ENCODE measurements around the gene CD53. TPM values are rescaled to one million over a fixed set of nuclear protein-coding genes. Genes with fewer than 3 reads are reported as not detected.
"Not testable (repeated sequence)": the region's sequence is repeated elsewhere in the genome, so short reads cannot be mapped to it uniquely, and the experiment has no call there.

CD53 gene, protein sequence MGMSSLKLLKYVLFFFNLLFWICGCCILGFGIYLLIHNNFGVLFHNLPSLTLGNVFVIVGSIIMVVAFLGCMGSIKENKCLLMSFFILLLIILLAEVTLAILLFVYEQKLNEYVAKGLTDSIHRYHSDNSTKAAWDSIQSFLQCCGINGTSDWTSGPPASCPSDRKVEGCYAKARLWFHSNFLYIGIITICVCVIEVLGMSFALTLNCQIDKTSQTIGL
- not detected for polyA plus RNA-seq (2013, experiment 1 of 2; ENCODE audit: insufficient read length)
- 0.24 TPM for polyA plus RNA-seq (2013, experiment 2 of 2; ENCODE audit: insufficient read length)

DNA sequence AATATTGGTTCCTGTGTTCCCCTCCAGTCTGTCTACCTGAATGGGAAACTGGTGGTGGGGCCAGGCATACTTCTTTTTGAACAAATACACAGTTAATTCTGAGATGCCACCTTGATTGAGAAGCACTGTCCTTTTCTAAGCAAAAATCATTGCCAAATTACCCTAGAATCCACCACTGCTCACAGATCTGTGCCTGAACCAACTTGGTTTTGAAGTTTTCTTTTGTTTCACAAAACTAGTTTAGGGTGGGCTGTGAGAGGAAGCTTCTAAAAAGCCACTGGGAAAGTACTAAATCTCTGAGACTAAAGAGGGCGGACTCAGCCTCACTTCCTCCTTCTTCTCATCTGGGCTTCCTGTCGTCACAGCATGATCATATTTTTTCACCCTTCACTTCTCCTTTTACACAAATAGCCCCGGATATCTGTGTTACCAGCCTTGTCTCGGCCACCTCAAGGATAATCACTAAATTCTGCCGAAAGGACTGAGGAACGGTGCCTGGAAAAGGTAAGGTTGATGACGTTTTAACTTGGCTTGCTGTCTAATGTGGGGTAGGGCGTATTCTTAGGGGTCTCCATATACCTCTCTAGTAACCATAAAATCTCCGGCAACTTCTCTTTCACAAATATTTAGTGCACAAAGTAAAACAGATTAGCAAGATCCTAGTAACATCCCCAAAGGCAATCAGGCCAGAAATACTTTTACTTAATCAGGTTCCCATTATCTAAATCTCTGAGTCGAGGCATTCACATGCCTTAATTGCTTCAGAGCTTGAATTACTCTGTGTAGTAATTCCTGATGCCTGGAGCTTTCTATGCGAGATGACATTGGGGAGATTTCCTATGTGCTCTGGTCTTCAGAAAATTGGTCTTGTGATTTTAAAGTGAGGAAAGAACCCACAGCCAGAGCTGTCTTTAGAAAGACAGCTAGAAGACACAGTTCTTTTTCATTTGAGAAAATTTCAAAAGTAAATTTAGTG lies at the start of gene CD53:
Gene CD53, plus strand, starts transcription at position 404 of the 976 bp plus-strand sequence. CDS start 18,261 bp downstream, outside the sequence.
- DNase-seq: no peak

DNA sequence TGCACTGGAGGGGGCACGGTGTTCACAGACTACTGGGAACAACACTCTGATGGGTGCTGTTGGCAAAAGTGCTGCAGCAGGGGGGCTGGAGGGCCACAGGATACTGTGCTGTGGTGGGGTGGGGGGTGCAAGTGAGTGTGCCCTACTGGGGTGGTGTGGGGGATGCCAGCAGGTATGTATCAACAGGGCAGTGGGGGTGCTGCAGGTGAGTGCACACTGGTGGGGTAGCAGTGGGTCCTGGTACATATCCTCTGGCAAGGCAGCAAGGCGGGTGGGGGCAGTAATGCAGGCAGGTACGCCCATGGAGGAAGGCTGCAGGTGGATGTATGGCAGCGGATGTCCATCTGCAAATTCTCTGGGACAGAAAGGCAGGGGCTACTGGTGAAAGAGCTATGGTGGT lies 48.8 kb upstream of the CD53 start:
- DNase-seq: no peak

DNA sequence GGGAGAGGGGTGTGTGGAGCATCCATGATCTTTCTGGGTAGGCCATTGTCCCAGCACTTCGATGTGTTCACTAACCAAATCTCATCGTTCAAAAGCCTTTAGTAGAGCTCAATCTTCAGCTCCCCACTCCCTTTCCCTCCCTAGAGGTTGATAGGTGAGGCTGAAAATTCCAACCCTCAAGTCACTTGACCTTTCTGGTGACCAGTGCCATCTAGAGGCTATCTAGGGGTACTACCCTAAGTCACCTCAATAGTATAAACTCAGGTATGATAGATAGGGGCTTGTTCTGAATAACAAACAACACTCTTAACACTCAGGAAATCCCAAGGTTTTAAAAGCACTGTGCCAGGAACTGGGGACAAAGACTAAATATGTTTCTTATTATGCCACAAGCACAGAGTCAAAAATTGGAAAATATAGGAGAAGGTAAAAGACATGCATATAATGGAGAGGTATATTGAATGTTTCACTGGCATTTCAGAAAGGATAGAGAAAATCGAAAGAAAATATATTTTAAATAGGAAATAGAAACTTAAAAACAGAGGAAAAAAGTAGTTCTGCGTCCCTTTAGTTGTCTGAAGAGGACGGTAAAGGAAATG lies 42.9 kb upstream of the CD53 start:
- DNase-seq: peak; percentile 6

GRCh38 chr1:110833779-110834178 lies 39.2 kb upstream of the CD53 start:
- not testable (repeated sequence) for DNase-seq

GRCh38 chr1:110846861-110847260 lies 26.1 kb upstream of the CD53 start:
- DNase-seq: no peak

DNA sequence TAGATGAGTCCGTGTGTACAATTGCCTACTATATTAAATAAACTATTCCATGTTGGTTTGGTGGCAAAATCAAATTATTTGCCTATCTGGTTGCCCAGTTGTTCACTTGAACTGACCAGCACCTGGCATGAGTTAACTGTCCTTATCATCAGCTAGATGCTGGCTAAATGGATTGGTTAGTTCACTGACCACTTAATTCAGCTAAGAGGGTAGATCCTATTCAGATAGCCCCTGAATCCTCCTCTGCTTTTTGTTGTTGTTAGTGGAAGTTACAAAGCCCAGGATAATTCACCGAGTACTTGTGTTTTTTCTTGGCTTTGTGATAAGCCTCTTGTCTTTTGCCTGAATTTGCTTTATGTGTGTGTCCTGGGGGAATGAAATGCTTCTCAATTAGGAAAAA lies 22.8 kb upstream of the CD53 start:
- no peak for DNase-seq

GRCh38 chr1:110850627-110851026 lies 22.3 kb upstream of the CD53 start:
- no peak for DNase-seq

DNA sequence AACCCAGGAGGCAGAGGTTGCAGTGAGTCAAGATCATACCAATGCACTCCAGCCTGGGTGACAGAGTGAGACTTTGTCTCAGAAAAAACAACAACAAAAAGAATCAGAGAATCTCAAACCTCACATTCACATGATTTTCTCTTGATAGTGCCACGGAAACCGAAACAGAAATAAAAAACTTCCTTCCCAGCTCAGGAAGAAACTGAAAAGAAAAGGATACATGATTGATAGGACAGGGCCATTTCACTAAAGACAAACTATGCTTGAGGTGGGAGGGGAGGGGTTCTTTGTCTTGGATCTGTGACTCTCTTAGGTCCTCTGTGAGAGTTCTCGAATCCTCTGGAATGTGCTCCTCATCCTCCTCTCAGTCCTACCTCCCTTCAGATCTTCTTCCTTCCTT lies 19.8 kb upstream of the CD53 start:
- no peak for DNase-seq

DNA sequence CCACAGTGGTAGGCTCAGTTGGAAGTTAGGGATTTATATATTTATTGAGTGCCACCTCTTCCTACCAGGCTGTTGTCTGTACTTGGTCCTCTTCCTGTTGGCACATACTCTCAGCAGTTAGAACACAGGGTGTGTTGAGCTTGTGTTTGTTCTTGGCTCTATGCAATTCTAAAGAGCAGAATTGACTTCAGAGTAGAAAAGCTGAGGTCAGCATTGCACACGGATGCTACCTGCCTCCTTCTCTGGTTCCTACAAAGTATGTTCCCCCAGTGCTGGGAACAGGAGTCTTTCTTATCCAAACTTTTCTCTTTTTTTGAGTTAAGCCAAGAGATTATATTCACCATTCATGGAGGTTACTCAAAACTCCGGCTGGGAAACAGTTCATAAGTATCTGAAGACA lies 16.5 kb upstream of the CD53 start:
- no peak for DNase-seq

DNA sequence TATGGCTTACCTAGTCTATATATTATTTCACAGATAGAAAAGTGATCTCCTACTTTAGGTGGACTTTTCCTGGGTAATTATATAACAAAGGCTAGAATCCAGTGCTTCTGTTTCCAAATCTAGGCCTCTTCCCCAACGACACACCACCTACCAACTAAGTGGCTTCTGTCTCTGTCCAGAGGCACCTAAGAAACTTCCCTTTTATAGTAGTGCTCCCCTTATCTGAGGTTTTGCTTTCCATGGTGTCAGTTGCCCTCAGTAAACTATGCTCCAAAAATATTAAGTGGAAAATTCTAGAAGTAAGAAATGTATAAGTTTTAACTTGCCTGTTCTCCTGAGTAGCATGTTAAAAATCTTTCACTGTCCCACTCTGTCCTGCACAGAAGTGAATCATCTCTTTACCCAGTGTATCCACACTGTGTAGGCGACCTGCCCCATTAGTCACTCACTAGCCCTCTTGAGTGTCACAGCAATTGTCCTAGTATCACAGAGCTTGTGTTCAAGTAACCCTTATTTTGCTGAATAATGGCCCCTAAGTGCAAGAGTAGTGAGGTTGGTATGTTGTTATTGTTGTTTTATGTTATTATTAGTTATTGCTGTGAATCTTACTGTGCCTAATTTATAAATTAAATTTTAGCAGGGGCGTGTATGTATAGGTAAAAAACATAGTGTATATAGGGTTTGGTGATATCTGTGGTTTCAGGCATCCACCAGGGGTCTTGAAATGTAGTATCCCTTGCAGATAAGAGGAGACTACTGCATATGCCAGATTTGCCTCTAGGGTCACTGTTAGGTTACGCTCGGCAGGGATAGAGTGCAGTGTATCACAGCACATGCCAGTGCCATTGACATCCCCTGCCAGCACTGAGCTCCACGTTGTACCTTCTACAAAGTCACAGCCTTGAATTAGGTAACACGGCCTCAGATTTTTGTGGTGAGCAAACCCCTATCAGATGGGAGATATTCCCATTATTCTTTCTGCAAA lies 14.7 kb upstream of the CD53 start:
- DNase-seq: no peak

GRCh38 chr1:110859062-110859461 lies 13.9 kb upstream of the CD53 start:
- DNase-seq: no peak

- no peak for DNase-seq
Measured at GRCh38 chr1:110860174-110860573, 12.8 kb upstream of the CD53 start.

GRCh38 chr1:110860620-110861019 lies 12.3 kb upstream of the CD53 start:
- DNase-seq: not testable (repeated sequence)

DNA sequence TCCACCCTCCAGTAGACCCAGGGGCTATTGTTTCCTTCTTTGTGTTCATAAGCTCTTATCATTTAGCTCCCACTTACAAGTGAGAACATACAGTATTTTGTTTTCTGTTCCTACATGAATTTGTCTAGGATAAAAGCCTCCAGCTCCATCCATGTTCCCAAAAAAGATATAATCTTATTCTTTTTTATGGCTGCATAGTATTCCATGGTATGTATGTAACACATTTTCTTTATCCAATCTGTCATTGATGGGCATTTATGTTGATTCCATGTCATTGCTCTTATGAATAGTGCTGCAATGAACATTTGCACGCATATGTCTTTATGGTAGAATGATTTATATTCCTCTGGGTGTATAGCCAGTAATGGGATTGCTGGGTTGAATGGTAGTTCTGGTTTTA lies 11.0 kb upstream of the CD53 start:
- not testable (repeated sequence) for DNase-seq

GRCh38 chr1:110864287-110864686 lies 8.7 kb upstream of the CD53 start:
- DNase-seq: no peak

GRCh38 chr1:110870721-110871388 lies 2.1 kb upstream of the CD53 start:
- DNase-seq: no peak

- DNase-seq: no peak
Measured at GRCh38 chr1:110872366-110872744, 593 bp upstream of the CD53 start.

DNA sequence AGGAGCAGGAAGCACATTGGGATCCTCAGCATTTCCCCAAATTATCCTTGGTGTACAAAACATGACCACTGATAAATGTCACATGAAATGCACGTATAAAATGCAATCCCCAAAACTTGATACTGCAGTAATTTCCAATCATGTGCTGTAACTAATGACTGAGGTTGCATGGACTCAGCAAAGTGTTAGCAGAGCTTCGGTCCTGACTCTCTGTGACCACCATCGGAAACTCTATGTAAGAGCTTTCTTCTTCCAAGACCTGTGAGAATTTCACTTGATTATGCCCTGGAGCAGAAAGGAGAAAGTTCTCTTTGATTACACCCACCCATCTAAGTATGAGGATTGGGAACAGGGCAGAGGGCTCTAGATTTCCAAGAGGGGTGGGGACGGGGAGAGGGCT lies 908 bp downstream of the CD53 start:
- DNase-seq: no peak

GRCh38 chr1:110874324-110875215 lies 1.6 kb downstream of the CD53 start:
- no peak for DNase-seq

DNA sequence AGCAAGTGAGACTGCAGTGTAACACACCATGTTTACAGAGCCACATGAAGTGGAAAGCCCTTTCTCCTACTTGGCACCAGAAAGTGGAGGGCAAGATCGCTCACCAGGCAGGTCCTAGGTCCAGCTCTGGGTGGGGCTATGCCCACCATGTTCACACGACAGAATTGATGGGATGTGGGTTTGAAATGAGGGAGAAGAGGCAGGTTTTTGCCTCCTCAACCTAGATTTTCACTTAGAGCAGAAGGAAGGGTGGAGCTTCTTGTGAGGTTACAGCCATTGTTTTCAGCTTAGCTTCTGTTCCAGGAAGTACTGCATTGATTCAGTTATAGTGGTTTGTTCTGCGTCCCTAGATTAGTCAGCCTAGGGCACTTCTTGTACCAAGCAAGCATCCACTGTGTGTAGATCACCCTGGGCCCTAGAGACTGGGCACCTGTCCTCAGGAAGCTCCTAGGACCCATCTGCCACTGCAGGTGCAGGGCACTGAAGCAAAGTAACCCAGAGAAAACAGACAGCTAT lies 2.3 kb downstream of the CD53 start:
- DNase-seq: no peak

All from fibroblast of skin of back (primary cell).